Smooth muscle cell (in vitro differentiated cells): ENCODE data around the gene TTLL12. TPM values are rescaled to one million over a fixed set of nuclear protein-coding genes. Genes with fewer than 3 reads are reported as not detected.
A peak's percentile ranks its signal among the peaks of the same experiment; 100 is the strongest.

Experiments
- DNase-seq: peaks from one replicate; lab custom pipeline; 2025; ENCODE audit not compliant: unreplicated experiment; lab: John Stamatoyannopoulos, UW
- H2AFZ ChIP-seq: fragments of 200-600 bp; sonication (generic); 2 replicates; pipeline ENCODE4 v1.6.0; 2016; ENCODE audit warnings: antibody characterized with exemption, low read depth, mild to moderate bottlenecking
- H3F3A ChIP-seq: fragments of 200-600 bp; sonication (generic); 2 replicates; pipeline ENCODE4 v1.6.0; 2017; ENCODE audit warnings: antibody characterized with exemption, low read depth
- H3K27ac ChIP-seq: fragments of 200-600 bp; sonication (generic); 2 replicates; pipeline ENCODE4 v1.5.1; 2016; ENCODE audit warnings: low read depth, mild to moderate bottlenecking
- H3K27me3 ChIP-seq: fragments of 200-600 bp; sonication (generic); 2 replicates; pipeline ENCODE4 v1.6.1; 2016; ENCODE audit warnings: low read depth, mild to moderate bottlenecking
- H3K36me3 ChIP-seq: fragments of 200-600 bp; sonication (generic); 2 replicates; pipeline ENCODE4 v1.5.1; 2016; ENCODE audit warnings: low read depth
- H3K4me1 ChIP-seq: fragments of 200-600 bp; sonication (generic); 2 replicates; pipeline ENCODE4 v1.5.1; 2016; ENCODE audit warnings: low read depth
- H3K4me2 ChIP-seq: fragments of 200-600 bp; sonication (generic); 2 replicates; pipeline ENCODE4 v1.6.0; 2016; ENCODE audit warnings: mild to moderate bottlenecking
- H3K4me3 ChIP-seq: fragments of 200-600 bp; sonication (generic); 2 replicates; pipeline ENCODE4 v1.5.1; 2016; ENCODE audit warnings: mild to moderate bottlenecking
- H3K79me2 ChIP-seq: fragments of 200-600 bp; sonication (generic); 2 replicates; pipeline ENCODE4 v1.6.0; 2016; ENCODE audit warnings: low read depth, mild to moderate bottlenecking
- H3K9ac ChIP-seq: fragments of 200-600 bp; sonication (generic); 2 replicates; pipeline ENCODE4 v1.6.0; 2016; ENCODE audit warnings: low read depth
- H3K9me3 ChIP-seq: fragments of 200-600 bp; sonication (generic); replicated peaks from 2 replicates; pipeline ENCODE4 v1.5.1; 2016; ENCODE audit warnings: low read depth
- H4K20me1 ChIP-seq: fragments of 200-600 bp; sonication (generic); 2 replicates; pipeline ENCODE4 v1.6.0; 2016; ENCODE audit warnings: low read depth
- WGBS: methylation state at CpG from one replicate; pipeline ENCODE4 v1.1.7; 2016; ENCODE audit warnings: low lambda C conversion rate; 5-methylcytosine and 5-hydroxymethylcytosine counted together
- polyA plus RNA-seq: library from polyadenylated mRNA; unstranded; fragments of >200 nt; fragmentation: Nextera tagmentation; extraction: Ambion mirVana; gene quantifications from 2 replicates; pipeline ENCODE4 v1.2.1, GENCODE V29; 2016
- total RNA-seq: library from RNA; depleted of rRNA; stranded (reverse); fragments of >200 nt; gene quantifications from 2 replicates; pipeline ENCODE4 v1.2.3, GENCODE V29; 2014
- TF ChIP-seq, protein P1 (sequence below): fragments of 200-600 bp; sonication (generic); IDR thresholded peaks from 2 replicates; pipeline ENCODE4 v1.5.1; 2017; ENCODE audit warnings: borderline replicate concordance, mild to moderate bottlenecking, antibody characterized with exemption; ENCODE audit not compliant: insufficient read depth, poor library complexity, severe bottlenecking

TTLL12 gene
- total and polyA plus RNA-seq, 2 experiments from 2014 or later, result 23.5 to 31.6 TPM

DNA sequence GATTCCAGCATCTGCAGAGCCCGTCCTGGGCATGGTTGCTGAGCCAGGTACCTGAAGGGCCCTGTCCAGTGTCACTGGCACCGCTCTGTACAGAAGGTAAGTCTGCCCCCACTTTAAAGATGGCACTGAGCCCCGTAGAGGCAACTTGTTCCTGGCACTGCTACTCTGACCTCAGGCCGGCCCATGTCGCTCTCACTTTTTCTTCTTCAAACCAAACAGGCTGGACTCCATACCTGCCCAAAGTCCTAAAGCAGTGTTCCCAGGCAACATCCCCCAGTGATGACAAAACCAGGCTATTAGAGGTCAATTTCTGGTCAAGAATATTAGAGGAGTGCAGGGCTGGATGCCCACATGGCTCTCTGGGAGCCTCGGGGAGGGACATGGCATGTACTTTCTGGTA lies 46.6 kb upstream of the TTLL12 start:
- Histone ChIP-seq H3K4me3 (no peak overlapping the region), H3K79me2 (no peaks in the 10 kb centered on the region), H3F3A (no peaks in the 10 kb centered on the region), H2AFZ (no peak overlapping the region), H3K27ac (no peak overlapping the region), H3K4me1 (no peaks in the 10 kb centered on the region), H3K9ac (no peak overlapping the region), H3K9me3 (no peaks in the 10 kb centered on the region), H3K36me3 (no peaks in the 10 kb centered on the region), H3K27me3 (no peaks in the 10 kb centered on the region), H4K20me1 (no peaks in the 10 kb centered on the region), H3K4me2 (no peak overlapping the region)
- TF ChIP-seq, protein P1, sequence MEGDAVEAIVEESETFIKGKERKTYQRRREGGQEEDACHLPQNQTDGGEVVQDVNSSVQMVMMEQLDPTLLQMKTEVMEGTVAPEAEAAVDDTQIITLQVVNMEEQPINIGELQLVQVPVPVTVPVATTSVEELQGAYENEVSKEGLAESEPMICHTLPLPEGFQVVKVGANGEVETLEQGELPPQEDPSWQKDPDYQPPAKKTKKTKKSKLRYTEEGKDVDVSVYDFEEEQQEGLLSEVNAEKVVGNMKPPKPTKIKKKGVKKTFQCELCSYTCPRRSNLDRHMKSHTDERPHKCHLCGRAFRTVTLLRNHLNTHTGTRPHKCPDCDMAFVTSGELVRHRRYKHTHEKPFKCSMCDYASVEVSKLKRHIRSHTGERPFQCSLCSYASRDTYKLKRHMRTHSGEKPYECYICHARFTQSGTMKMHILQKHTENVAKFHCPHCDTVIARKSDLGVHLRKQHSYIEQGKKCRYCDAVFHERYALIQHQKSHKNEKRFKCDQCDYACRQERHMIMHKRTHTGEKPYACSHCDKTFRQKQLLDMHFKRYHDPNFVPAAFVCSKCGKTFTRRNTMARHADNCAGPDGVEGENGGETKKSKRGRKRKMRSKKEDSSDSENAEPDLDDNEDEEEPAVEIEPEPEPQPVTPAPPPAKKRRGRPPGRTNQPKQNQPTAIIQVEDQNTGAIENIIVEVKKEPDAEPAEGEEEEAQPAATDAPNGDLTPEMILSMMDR, result no peak
- WGBS, result 95% methylated on average over 6 of the region's 6 CpGs
- no peak for DNase-seq

GRCh38 chr22:43232445-43232844 lies 45.5 kb upstream of the TTLL12 start:
- H4K20me1 ChIP-seq, result no peaks in the 10 kb centered on the region
- H3K4me1 ChIP-seq, result no peaks in the 10 kb centered on the region
- H3F3A ChIP-seq, result no peaks in the 10 kb centered on the region
- no peaks in the 10 kb centered on the region for H3K36me3 ChIP-seq
- H3K27me3 ChIP-seq, result no peaks in the 10 kb centered on the region
- no peaks in the 10 kb centered on the region for H3K9me3 ChIP-seq
- H3K4me3 ChIP-seq, result no peak overlapping the region
- no peak for DNase-seq
- H2AFZ ChIP-seq, result no peak overlapping the region
- no peaks in the 10 kb centered on the region for H3K79me2 ChIP-seq
- TF ChIP-seq, protein P1, result no peak
- WGBS, result 97% methylated on average over 8 of the region's 8 CpGs
- no peak overlapping the region for H3K27ac ChIP-seq
- no peak overlapping the region for H3K9ac ChIP-seq
- no peak overlapping the region for H3K4me2 ChIP-seq

DNA sequence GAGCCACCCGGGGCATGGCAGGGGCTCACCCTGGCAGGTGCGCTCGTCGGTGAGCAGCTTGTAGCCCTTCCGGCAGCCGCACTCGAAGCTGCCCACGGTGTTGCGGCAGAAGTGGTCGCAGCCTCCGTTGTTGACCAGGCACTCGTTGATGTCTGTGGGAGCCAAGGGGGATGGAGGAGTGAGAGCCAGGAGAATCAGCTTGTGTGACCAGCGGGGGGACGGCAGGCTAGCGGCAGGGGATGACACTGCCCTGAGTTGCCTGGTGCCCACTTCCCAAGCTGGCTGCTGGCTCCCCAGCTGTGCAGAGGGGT lies 44.7 kb upstream of the TTLL12 start:
- DNase-seq, result no peak
- H3K36me3 ChIP-seq, result no peaks in the 10 kb centered on the region
- no peak overlapping the region for H3K4me3 ChIP-seq
- no peaks in the 10 kb centered on the region for H3K9me3 ChIP-seq
- no peak overlapping the region for H3K9ac ChIP-seq
- H3K27me3 ChIP-seq, result no peaks in the 10 kb centered on the region
- no peaks in the 10 kb centered on the region for H3F3A ChIP-seq
- TF ChIP-seq, protein P1, result no peak
- no peak overlapping the region for H3K4me2 ChIP-seq
- peaks cover 3% of the 10 kb centered on the region for H3K4me1 ChIP-seq
- H3K27ac ChIP-seq, result no peak overlapping the region
- no peaks in the 10 kb centered on the region for H4K20me1 ChIP-seq
- no peak overlapping the region for H2AFZ ChIP-seq
- 91% methylated on average over 15 of the region's 15 CpGs for WGBS
- H3K79me2 ChIP-seq, result no peaks in the 10 kb centered on the region

DNA sequence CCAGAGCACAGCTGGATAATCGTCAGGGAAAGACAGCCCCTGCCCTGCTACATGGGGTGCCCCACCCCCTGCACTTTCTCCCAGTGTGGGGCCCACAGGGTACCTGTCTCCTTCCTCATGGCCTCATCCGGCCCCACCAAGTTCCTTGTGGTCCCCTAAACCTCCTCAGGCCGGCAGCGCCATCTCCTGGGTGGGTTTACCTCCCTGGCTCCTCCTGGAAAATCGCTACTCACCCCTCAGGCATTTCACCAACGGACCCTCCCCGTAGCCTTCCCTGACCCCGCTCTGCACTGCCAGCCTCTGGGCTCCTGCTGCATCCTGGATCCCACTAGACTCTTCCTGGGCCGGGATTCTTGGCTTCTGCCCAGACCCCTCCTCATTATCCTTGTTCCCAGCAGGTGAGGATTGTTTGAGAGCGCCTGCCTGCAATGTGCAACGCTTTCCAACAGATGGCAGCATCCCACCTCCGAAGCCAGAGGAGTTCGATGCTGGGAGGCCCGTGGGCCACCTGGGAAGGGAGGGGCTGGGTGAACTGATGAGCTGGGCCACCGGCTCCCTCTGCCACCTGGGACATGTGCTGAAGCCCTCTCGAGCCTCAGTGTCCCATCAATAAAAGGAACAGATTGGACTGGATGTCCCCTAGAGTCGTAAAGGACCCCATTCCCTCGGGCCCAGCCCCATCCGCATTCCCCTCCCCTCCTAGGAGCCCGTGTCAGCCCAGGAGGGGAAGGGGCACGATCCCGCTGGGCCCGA lies 44.2 kb upstream of the TTLL12 start:
- Histone ChIP-seq H4K20me1 (no peaks in the 10 kb centered on the region), H3F3A (no peaks in the 10 kb centered on the region), H3K4me1 (peaks cover 7% of the 10 kb centered on the region), H3K27ac (no peak overlapping the region), H3K79me2 (no peaks in the 10 kb centered on the region), H3K4me2 (no peak overlapping the region), H3K36me3 (no peaks in the 10 kb centered on the region), H3K9me3 (no peaks in the 10 kb centered on the region), H2AFZ (no peak overlapping the region), H3K27me3 (no peaks in the 10 kb centered on the region), H3K4me3 (no peak overlapping the region), H3K9ac (no peak overlapping the region)
- TF ChIP-seq, protein P1, result peak; percentile 93
- peak; percentile 2 for DNase-seq
- whole genome bisulfite sequencing, result 36% methylated on average over 22 of the region's 23 CpGs
